Glomerular visceral epithelial cell (primary cell): Measurements from ENCODE around the gene MISP.
"Not testable (repeated sequence)": the region's sequence is repeated elsewhere in the genome, so short reads cannot be mapped to it uniquely, and the experiment has no call there.

Experiments
- DNase-seq: peaks from one replicate; pipeline ENCODE4 v3.0.0-alpha.2; 2016; ENCODE audit errors: extremely low spot score

MISP gene

GRCh38 chr19:750640-751423 is at the start of gene MISP:
MISP (plus strand) TSS chr19:751112; CDS start chr19:756947, 5,835 bp downstream.
- no peak for DNase-seq

- not testable (repeated sequence) for DNase-seq
Observed at GRCh38 chr19:702847-703246, 48.1 kb upstream of the MISP start.

- no peak for DNase-seq
Observed at GRCh38 chr19:703329-703650, 47.6 kb upstream of the MISP start.

GRCh38 chr19:703651-704446 is 47.1 kb upstream of the MISP start:
- DNase-seq, result peak; percentile 56

- no peak for DNase-seq
Observed at GRCh38 chr19:704447-704741, 46.5 kb upstream of the MISP start.

- no peak for DNase-seq
Observed at GRCh38 chr19:708154-709143, 42.5 kb upstream of the MISP start, which contains the start of gene PALM. PALM (plus strand) TSS chr19:708935; CDS start chr19:709147, 212 bp downstream.

- no peak for DNase-seq
Observed at GRCh38 chr19:709196-709964, 41.5 kb upstream of the MISP start.

- DNase-seq, result no peak
Observed at GRCh38 chr19:709965-710571, 40.8 kb upstream of the MISP start.

GRCh38 chr19:710767-711166 is 40.1 kb upstream of the MISP start:
- peak; percentile 58 for DNase-seq

- DNase-seq, result no peak
Observed at GRCh38 chr19:711254-711653, 39.7 kb upstream of the MISP start.

- DNase-seq, result no peak
Observed at GRCh38 chr19:715347-715746, 35.6 kb upstream of the MISP start.

GRCh38 chr19:718251-718951 is 32.5 kb upstream of the MISP start:
- no peak for DNase-seq

- no peak for DNase-seq
Observed at GRCh38 chr19:718991-719512, 31.9 kb upstream of the MISP start.

GRCh38 chr19:719636-720344 is 31.1 kb upstream of the MISP start:
- DNase-seq, result no peak

GRCh38 chr19:720345-721160 is 30.4 kb upstream of the MISP start:
- no peak for DNase-seq

- DNase-seq, result no peak
Observed at GRCh38 chr19:722553-723101, 28.3 kb upstream of the MISP start.

GRCh38 chr19:723247-723646 is 27.7 kb upstream of the MISP start:
- no peak for DNase-seq

- no peak for DNase-seq
Observed at GRCh38 chr19:723714-724113, 27.2 kb upstream of the MISP start.
